ENCODE data around the gene HOXA1. TPM values are rescaled to one million over a fixed set of nuclear protein-coding genes. Genes with fewer than 3 reads are reported as not detected.
A peak's percentile ranks its signal among the peaks of the same experiment; 100 is the strongest.

Gene HOXA1
- total and polyA plus RNA-seq, 4 experiments from 2014 or later, result 0.49 to 0.75 (median 0.70) TPM

DNA sequence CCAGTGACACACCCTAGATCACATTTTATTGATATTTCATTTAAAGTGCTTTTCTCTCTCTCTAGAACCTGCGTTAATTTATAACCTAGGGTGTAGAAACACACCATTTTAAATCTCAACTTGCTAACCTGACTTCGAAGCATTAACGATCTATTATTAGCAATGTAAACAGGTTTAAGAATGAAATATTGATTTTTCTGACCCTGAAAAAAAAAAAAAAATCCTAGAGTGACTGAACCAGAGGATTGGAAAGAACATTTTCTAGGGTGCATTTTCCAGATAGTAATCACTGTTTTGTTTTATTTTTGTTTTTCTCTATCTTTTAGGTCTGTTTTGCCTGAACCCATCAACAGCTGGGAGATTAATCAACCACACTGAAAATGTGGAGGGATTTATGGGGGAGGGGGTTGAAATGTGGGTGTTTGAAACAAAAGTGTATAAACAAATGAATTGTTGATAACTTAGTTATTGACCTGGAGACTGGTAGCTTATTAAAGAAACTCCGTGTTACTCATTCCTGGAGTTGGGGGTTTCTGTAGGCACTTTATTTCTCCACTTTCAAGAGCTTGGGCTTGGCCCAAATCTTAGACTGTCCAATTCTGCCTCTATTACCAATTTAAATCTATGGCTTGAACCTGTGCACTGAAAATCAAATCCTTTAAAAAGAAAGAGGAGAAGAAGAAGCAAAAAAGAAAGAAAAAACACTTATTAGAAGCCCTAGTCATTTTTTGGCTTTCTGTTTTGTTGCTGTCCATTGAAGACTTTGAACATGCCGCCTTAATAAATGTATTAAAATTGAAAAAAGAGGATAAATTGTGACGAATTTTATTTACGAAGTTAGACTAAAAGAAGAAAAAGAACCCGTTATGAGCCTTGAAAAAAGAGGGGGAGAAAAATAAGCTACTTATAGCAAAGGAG, 3.9 kb upstream of the HOXA1 start:
- H3K36me3 Mint-ChIP-seq, result peaks cover 18 to 33% of the 10 kb centered on the region in 2 donors
- POLR2A ChIA-PET (ENCODE audit: partially characterized antibody), result interaction anchor here (0.6 kb wide), 1 partner anchor 9 kb away, joined by 3 read pairs; no protein-coding TSS in a partner anchor
- no peak overlapping the region for H3K27ac Mint-ChIP-seq
- DNase-seq, result no peak
- H3K4me1 Mint-ChIP-seq, result peaks cover 22 to 57% (median 41%) of the 10 kb centered on the region in 4 donors
- no peaks in the 10 kb centered on the region for H3K9me3 ChIP-seq (ENCODE audit: control insufficient read depth in 1 of 2, low read length in 2 of 2)
- H3K27ac ChIP-seq (ENCODE audit: low read depth, low read length), result no peak overlapping the region
- peaks cover 33% of the 10 kb centered on the region for H3K27me3 ChIP-seq (ENCODE audit: insufficient read depth, low read length)
- H3K4me3 Mint-ChIP-seq, result peak overlapping the region in 1 of 8 donors; percentile 26
- CTCF ChIA-PET (ENCODE audit: partially characterized antibody), result interaction anchor here (0.5 to 2.0 kb wide), 3 partner anchors 51 to 68 kb away, joined by 4 read pairs; no protein-coding TSS in a partner anchor
- H3K4me1 ChIP-seq (ENCODE audit: insufficient read depth, low read length), result peaks cover 31% of the 10 kb centered on the region
- no peak overlapping the region for H3K4me3 ChIP-seq (ENCODE audit: low read length in 2 of 2)
- no peaks in the 10 kb centered on the region for H3K36me3 ChIP-seq (ENCODE audit: insufficient read depth, low read length)
- H3K9me3 Mint-ChIP-seq, result peaks cover 0 to 7% (median 0%) of the 10 kb centered on the region in 8 donors
- H3K27me3 Mint-ChIP-seq, result peaks cover 40 to 60% of the 10 kb centered on the region in 2 donors
- intact Hi-C loops (cut with micrococcal nuclease), result loop anchor here (5.0 kb wide), 1 partner anchor 63 kb away; no protein-coding TSS in a partner anchor

DNA sequence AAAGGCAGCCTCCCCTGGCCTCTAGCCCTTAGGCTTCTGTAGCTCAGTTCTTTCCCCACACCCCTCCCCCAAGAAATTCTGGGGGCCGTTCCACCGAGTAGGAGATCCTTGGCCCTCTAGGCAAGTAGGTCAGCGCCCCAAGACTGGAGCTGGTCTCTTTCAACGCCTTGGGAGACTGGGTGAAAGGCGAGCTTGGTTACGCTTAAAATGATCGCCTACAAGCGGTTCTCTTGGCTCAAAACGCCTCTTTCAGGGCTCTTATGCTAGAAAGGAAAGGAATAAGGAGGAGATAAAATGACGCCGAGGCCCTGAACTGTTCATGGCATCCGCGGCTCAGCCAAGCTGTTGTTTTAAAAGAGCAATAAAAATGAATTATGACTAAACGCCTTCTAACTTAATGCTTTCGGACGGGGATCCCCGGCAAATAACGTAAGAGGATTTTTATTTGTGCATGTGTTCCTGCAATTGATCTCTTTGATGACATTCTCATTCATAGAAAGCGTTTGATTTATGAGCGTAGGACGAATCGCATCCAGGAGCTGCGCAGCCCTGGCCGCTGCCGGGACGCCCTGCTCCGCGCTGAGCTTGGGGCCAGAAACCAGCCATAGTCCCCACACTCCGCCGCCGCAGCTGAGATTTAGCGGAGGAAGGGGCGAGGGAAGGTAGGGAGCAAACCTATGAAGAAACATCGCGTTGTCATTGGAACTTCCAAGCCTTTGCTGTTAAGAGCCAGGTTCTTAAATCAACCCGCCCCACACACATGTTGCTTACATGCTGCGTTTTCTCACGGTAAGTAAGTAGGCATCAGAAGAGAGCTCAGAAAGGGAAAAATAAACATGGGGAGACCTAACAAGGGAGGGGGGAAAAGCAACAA, 3.0 kb upstream of the HOXA1 start:
- peaks cover 18 to 31% of the 10 kb centered on the region in 2 donors for H3K36me3 Mint-ChIP-seq
- no peak for DNase-seq

GRCh38 chr7:27097686-27098577, 2.1 kb upstream of the HOXA1 start:
- H3K4me3 ChIP-seq (ENCODE audit: low read length in 2 of 2), result no peak overlapping the region
- Mint-ChIP-seq H3K4me3 (peak overlapping the region; percentile 86 to 96 (median 93)), H3K36me3 (peaks cover 18 to 30% of the 10 kb centered on the region in 2 donors), H3K27me3 (peaks cover 40 to 61% of the 10 kb centered on the region in 2 donors), H3K27ac (peak overlapping the region in 2 of 7 donors; percentile 13 to 70), H3K9me3 (peaks cover 0 to 3% (median 0%) of the 10 kb centered on the region in 8 donors), H3K4me1 (peaks cover 18 to 58% (median 36%) of the 10 kb centered on the region in 4 donors)
- DNase-seq, result no peak
- no peaks in the 10 kb centered on the region for H3K36me3 ChIP-seq (ENCODE audit: insufficient read depth, low read length)
- POLR2A ChIA-PET (ENCODE audit: partially characterized antibody), result interaction anchor here (1.9 kb wide), 1 partner anchor 33 kb away, joined by 6 read pairs; the partner anchor contains the start of gene HOXA4
- peaks cover 21% of the 10 kb centered on the region for H3K27me3 ChIP-seq (ENCODE audit: insufficient read depth, low read length)
- CTCF ChIA-PET (ENCODE audit: partially characterized antibody), result interaction anchor here (1.4 kb wide), 1 partner anchor 12 kb away, joined by 4 read pairs; no protein-coding TSS in a partner anchor
- H3K4me1 ChIP-seq (ENCODE audit: insufficient read depth, low read length), result peaks cover 31% of the 10 kb centered on the region
- no peak overlapping the region for H3K27ac ChIP-seq (ENCODE audit: low read depth, low read length)
- H3K9me3 ChIP-seq (ENCODE audit: control insufficient read depth in 1 of 2, low read length in 2 of 2), result no peaks in the 10 kb centered on the region
- intact Hi-C loops (cut with micrococcal nuclease), result loop anchor here (5.0 kb wide), 1 partner anchor 64 kb away; no protein-coding TSS in a partner anchor

More for the DNA sequence above, 3.0 kb upstream of the HOXA1 start:
- POLR2A ChIA-PET (ENCODE audit: partially characterized antibody), result no interaction called here
- H3K36me3 ChIP-seq (ENCODE audit: insufficient read depth, low read length), result no peaks in the 10 kb centered on the region
- CTCF ChIA-PET (ENCODE audit: partially characterized antibody), result interaction anchor here (0.5 to 1.2 kb wide), 2 partner anchors 63 to 67 kb away, joined by 4 read pairs; no protein-coding TSS in a partner anchor
- Mint-ChIP-seq H3K27me3 (peaks cover 40 to 62% of the 10 kb centered on the region in 2 donors), H3K27ac (no peak overlapping the region), H3K4me3 (peak overlapping the region in 5 of 8 donors; percentile 4 to 61 (median 26)), H3K4me1 (peaks cover 22 to 64% (median 41%) of the 10 kb centered on the region in 4 donors), H3K9me3 (peaks cover 0 to 4% (median 0%) of the 10 kb centered on the region in 8 donors)
- intact Hi-C loops (cut with micrococcal nuclease), result loop anchor here (5.0 kb wide), 1 partner anchor 63 kb away; no protein-coding TSS in a partner anchor
- H3K4me3 ChIP-seq (ENCODE audit: low read length in 2 of 2), result no peak overlapping the region
- peaks cover 29% of the 10 kb centered on the region for H3K27me3 ChIP-seq (ENCODE audit: insufficient read depth, low read length)
- H3K4me1 ChIP-seq (ENCODE audit: insufficient read depth, low read length), result peaks cover 31% of the 10 kb centered on the region
- H3K9me3 ChIP-seq (ENCODE audit: control insufficient read depth in 1 of 2, low read length in 2 of 2), result no peaks in the 10 kb centered on the region
- H3K27ac ChIP-seq (ENCODE audit: low read depth, low read length), result no peak overlapping the region

DNA sequence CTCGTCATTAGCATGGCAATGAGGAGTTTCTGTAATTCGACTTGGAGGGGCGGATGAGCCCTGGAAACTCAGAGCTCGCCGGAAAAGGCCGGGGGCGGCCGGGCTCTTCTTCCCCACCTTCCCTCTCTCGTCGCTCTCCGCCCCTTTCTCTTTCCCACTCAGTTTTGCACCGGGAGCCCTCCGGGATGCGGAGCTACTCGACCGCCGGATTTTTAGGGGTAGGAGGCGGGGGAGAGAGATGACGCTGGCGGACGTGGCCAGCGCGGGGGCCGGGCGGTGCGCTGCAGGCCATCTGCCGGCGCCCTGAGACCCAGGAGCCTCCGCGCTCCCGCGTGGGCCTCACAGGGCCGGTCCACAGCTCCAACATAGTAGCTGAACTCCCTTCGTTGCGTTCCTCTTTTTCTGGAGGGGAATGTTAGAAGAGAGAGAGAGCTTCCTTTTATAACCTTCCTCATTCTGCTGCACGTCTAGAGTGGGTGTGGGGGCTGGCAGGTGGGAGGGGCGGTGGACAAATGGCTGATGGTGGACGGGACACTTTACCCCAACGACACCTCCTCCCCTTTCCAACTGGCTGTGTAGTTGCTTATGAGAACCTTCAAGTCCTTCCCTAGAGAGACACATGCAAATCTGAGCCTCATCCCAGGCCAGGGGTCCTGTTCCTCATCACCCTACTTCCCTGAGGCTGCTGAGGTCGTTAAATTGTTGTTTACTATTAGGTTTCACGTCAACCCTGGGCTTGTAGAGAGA, 1.1 kb upstream of the HOXA1 start:
- Mint-ChIP-seq H3K27me3 (peaks cover 35 to 61% of the 10 kb centered on the region in 2 donors), H3K9me3 (peaks cover 0 to 3% (median 0%) of the 10 kb centered on the region in 8 donors), H3K36me3 (peaks cover 18 to 30% of the 10 kb centered on the region in 2 donors), H3K4me3 (peak overlapping the region; percentile 86 to 96 (median 93)), H3K4me1 (peaks cover 13 to 49% (median 30%) of the 10 kb centered on the region in 4 donors), H3K27ac (peak overlapping the region in 5 of 7 donors; percentile 15 to 76 (median 42))
- H3K4me3 ChIP-seq (ENCODE audit: low read length in 2 of 2), result peak overlapping the region; percentile 73 to 84
- H3K4me1 ChIP-seq (ENCODE audit: insufficient read depth, low read length), result peaks cover 23% of the 10 kb centered on the region
- DNase-seq, result no peak
- intact Hi-C loops (cut with micrococcal nuclease), result loop anchor here (1.0 to 5.0 kb wide), 2 partner anchors 65 to 233 kb away; partner anchors contain the start of gene SKAP2
- peaks cover 13% of the 10 kb centered on the region for H3K27me3 ChIP-seq (ENCODE audit: insufficient read depth, low read length)
- H3K36me3 ChIP-seq (ENCODE audit: insufficient read depth, low read length), result no peaks in the 10 kb centered on the region
- CTCF ChIA-PET (ENCODE audit: partially characterized antibody), result interaction anchor here (1.4 kb wide), 1 partner anchor 11 kb away, joined by 4 read pairs; no protein-coding TSS in a partner anchor
- no peaks in the 10 kb centered on the region for H3K9me3 ChIP-seq (ENCODE audit: control insufficient read depth in 1 of 2, low read length in 2 of 2)
- POLR2A ChIA-PET (ENCODE audit: partially characterized antibody), result interaction anchor here (1.1 to 1.9 kb wide), 2 partner anchors 34 to 233 kb away, joined by 4 to 6 read pairs; partner anchors contain the start of genes HOXA4 and SKAP2
- peak overlapping the region; percentile 36 for H3K27ac ChIP-seq (ENCODE audit: low read depth, low read length)

DNA sequence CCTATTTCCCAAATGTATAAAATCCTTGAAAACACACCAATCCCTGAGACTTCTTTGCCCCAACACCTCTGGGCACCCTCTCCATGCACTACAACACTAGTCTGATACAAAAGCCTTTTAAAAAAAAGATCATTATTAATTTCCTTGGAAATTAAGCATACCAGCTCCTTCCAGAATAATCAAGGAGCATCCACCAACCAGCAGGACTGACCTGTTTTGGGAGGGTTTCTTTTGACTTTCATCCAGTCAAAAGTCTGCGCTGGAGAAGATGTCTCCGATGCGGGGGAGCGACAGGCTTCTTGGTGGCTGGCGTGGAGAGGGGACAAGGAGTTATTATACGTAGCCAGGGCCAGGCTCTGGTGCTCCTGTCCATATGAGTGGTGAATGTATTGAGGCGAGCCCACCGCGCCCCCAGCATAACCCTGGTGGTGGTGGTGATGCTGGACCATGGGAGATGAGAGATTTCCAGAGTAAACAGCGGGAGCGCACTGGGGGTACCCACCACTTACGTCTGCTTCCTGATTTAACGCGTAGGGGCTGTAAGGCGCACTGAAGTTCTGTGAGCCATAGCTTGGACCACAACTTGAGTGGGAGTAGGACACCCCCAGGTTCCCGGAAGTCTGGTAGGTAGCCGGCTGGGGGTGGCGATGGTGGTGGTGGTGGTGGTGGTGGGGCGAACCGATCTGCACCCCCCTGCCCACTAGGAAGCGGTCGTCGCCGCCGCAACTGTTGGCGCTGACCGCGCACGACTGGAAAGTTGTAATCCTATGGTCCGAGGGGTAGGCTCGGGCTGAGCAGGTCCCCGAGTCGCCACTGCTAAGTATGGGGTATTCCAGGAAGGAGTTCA, 527 bp downstream of the HOXA1 start:
- Histone ChIP-seq H3K9me3 (ENCODE audit: control insufficient read depth in 1 of 2, low read length in 2 of 2) (no peaks in the 10 kb centered on the region), H3K36me3 (ENCODE audit: insufficient read depth, low read length) (no peaks in the 10 kb centered on the region), H3K27ac (ENCODE audit: low read depth, low read length) (no peak overlapping the region), H3K27me3 (ENCODE audit: insufficient read depth, low read length) (peaks cover 3% of the 10 kb centered on the region), H3K4me1 (ENCODE audit: insufficient read depth, low read length) (peaks cover 23% of the 10 kb centered on the region), H3K4me3 (ENCODE audit: low read length in 2 of 2) (peak overlapping the region in 1 of 2 donors; percentile 84)
- DNase-seq, result peak in 1 of 5 donors; percentile 12
- Mint-ChIP-seq H3K4me3 (peak overlapping the region; percentile 86 to 96 (median 93)), H3K4me1 (peaks cover 11 to 46% (median 28%) of the 10 kb centered on the region in 4 donors), H3K36me3 (peaks cover 12 to 15% of the 10 kb centered on the region in 2 donors), H3K27me3 (peaks cover 40 to 62% of the 10 kb centered on the region in 2 donors), H3K9me3 (peaks cover 0 to 3% (median 0%) of the 10 kb centered on the region in 8 donors), H3K27ac (peak overlapping the region in 6 of 7 donors; percentile 11 to 90 (median 71))
- ChIA-PET CTCF (ENCODE audit: partially characterized antibody) (interaction anchor here (1.2 kb wide), 1 partner anchor 412 kb away, joined by 3 read pairs; no protein-coding TSS in a partner anchor), POLR2A (ENCODE audit: partially characterized antibody) (no interaction called here)
- intact Hi-C loops (cut with micrococcal nuclease), result loop anchor here (5.0 kb wide), 1 partner anchor 67 kb away; no protein-coding TSS in a partner anchor

All from CD4-positive, alpha-beta memory T cell (primary cell).